ENCODE data around the gene ZNF296. TPM values are rescaled to one million over a fixed set of nuclear protein-coding genes. Genes with fewer than 3 reads are reported as not detected.

Gene ZNF296
- total and polyA plus RNA-seq, 2 of the 8 experiments (the other 6 are each of a cell fraction or from before 2014, with no cell fraction given): 2.7 to 7.5 TPM

DNA sequence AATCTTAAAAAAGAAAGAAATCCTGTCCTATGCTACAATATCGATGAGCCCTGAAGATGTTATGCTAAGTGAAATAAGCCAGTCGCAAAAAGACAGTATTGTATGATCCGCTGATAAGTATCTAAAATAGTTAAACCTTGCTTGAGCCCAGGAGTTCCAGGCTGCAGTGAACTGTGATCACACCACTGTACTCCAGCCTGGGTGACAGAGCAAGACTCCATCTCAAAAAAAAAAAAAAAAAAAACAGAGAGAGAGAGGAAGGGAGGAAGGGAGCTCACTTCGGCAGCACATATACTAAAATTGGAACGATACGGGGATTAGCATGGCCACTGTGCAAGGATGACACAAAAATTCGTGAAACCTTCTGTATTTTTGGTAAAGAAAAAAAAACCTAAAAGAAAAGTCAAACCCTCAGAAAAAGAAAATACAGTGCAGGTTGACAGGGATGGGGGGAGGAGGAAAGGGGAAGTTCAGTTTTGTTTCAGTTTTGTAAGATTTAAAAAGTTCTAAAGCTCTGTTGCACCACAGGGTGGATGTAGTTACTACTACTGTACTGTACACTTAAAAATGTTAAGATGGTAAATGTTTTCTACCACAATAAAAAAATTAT, 29.0 kb downstream of the ZNF296 start:
- Histone ChIP-seq H2BK120ac (replicated peaks; ENCODE audit: low read depth, low read length) (no peak overlapping the region), H3K56ac (replicated peaks; ENCODE audit: insufficient read length, low read depth, low read length) (no peak overlapping the region), H3K79me2 (ENCODE audit: control insufficient read depth in 1 of 2, insufficient read depth in 2 of 2, low read length in 2 of 2) (peaks cover 0 to 54% of the 10 kb centered on the region in 2 experiments; a peak in 2 of 4 replicates), H3K27ac (ENCODE audit: low read depth, low read length) (no peak overlapping the region), H4K5ac (ENCODE audit: insufficient read length, low read depth, low read length) (no peak overlapping the region), H4K20me1 (replicated peaks in 1 of 2; ENCODE audit: control insufficient read depth in 1 of 2, insufficient read depth in 2 of 2, low read length in 2 of 2) (peaks cover 17% of the 10 kb centered on the region in 2 experiments), H3K18ac (ENCODE audit: extremely low read depth, low read length) (no peak overlapping the region), H3K23ac (ENCODE audit: insufficient read length) (no peak overlapping the region), H3K9me3 (ENCODE audit: insufficient read depth in 2 of 2, low read depth in 1 of 2, low read length in 1 of 2) (no peaks in the 10 kb centered on the region), H3K14ac (ENCODE audit: insufficient read length) (no peak overlapping the region), H2BK5ac (ENCODE audit: low read depth, low read length) (no peak overlapping the region), H3K27me3 (replicated peaks in 1 of 4; ENCODE audit: control insufficient read depth in 3 of 4, extremely low read depth in 1 of 4, insufficient read depth in 3 of 4, low read length in 3 of 4) (no peaks in the 10 kb centered on the region), H3K9ac (replicated peaks in 1 of 4; ENCODE audit: extremely low read depth in 1 of 4, low read depth in 3 of 4, low read length in 3 of 4) (no peak overlapping the region), H3K4me3 (ENCODE audit: extremely low read depth in 1 of 4, insufficient read depth in 2 of 4, low read depth in 3 of 4, low read length in 4 of 4) (no peak overlapping the region), H2BK12ac (ENCODE audit: low read depth, low read length) (no peak overlapping the region), H3K36me3 (ENCODE audit: control insufficient read depth in 2 of 4, insufficient read depth in 4 of 4, low read length in 3 of 4) (peaks cover 4 to 33% (median 17%) of the 10 kb centered on the region in 4 experiments; a peak in 7 of 8 replicates), H2BK15ac (ENCODE audit: low read length) (no peak overlapping the region), H2AFZ (ENCODE audit: low read length) (no peak overlapping the region), H4K91ac (replicated peaks; ENCODE audit: insufficient read length, low read length) (no peak overlapping the region), H2BK20ac (ENCODE audit: low read length) (no peak overlapping the region), H3K4me2 (ENCODE audit: insufficient read depth in 1 of 2, low read depth in 2 of 2, low read length in 2 of 2) (no peak overlapping the region), H3K23me2 (ENCODE audit: low read depth, low read length) (no peaks in the 10 kb centered on the region), H3K4me1 (replicated peaks in 1 of 4; ENCODE audit: control insufficient read depth in 3 of 4, insufficient read depth in 4 of 4, low read length in 3 of 4) (no peaks in the 10 kb centered on the region), H4K8ac (ENCODE audit: extremely low read depth, insufficient read depth, low read length) (no peak overlapping the region), H3K79me1 (ENCODE audit: low read depth, low read length) (peaks cover 11% of the 10 kb centered on the region), H3K4ac (replicated peaks; ENCODE audit: insufficient read length, low read depth, low read length) (no peak overlapping the region), H2AK5ac (ENCODE audit: low read depth, low read length) (no peak overlapping the region)
- WGBS, 2 experiments (ENCODE audit: extremely low coverage in 1 of 2, insufficient coverage in 1 of 2, insufficient read length in 1 of 2, insufficient replicate concordance in 2 of 2, low coverage in 1 of 2, low lambda C conversion rate in 2 of 2, missing lambda C conversion rate in 1 of 2): 92% methylated on average over 4 of the region's 7 CpGs; no CpG with 5 or more reads in 1 of the 2 experiments
- ChIA-PET POLR2A (ENCODE audit: partially characterized antibody) (interaction anchor here (0.6 to 1.2 kb wide), 5 partner anchors 9 to 220 kb away, joined by 3 read pairs; partner anchors contain the start of genes APOE, BLOC1S3 and CLASRP), CTCF (ENCODE audit: partially characterized antibody) (interaction anchor here (9.7 kb wide), 1 partner anchor 11 kb away, joined by 85 read pairs; no protein-coding TSS in a partner anchor)
- no peak for DNase-seq (ENCODE audit: low read depth in 1 of 2, low spot score in 2 of 2)
- FAIRE-seq: no peak
- no peak for TF ChIP-seq SP2 (IDR thresholded peaks at IDR 0.05; ENCODE audit: low read length)
- TF ChIP-seq SAP30 (IDR thresholded peaks at IDR 0.05; ENCODE audit: insufficient read depth, insufficient replicate concordance, low read length): no peak
- TF ChIP-seq POU5F1 (IDR thresholded peaks at IDR 0.05; ENCODE audit: low read depth, low read length): no peak
- TF ChIP-seq KDM1A (IDR thresholded peaks at IDR 0.05; ENCODE audit: borderline replicate concordance, low read length): no peak
- no peak for TF ChIP-seq SIX5 (IDR thresholded peaks at IDR 0.05; ENCODE audit: low read depth, low read length)
- TF ChIP-seq GTF2F1 (IDR thresholded peaks at IDR 0.05; ENCODE audit: borderline replicate concordance, low read depth, low read length): no peak
- TF ChIP-seq TCF12 (IDR thresholded peaks at IDR 0.05; ENCODE audit: low read depth, low read length): no peak
- no peak for TF ChIP-seq ASH2L (IDR thresholded peaks at IDR 0.05; ENCODE audit: low read length)
- no peak for TF ChIP-seq SIN3A (conservative IDR thresholded peaks at IDR 0.05 in 1 of 2, IDR thresholded peaks at IDR 0.05 in 1 of 2; ENCODE audit: low read depth in 1 of 2, low read length in 2 of 2)
- no peak for TF ChIP-seq POLR2AphosphoS5 (IDR thresholded peaks at IDR 0.05; ENCODE audit: low read depth, low read length)
- TF ChIP-seq MAFK (IDR thresholded peaks at IDR 0.05; ENCODE audit: low read depth, low read length): no peak
- TF ChIP-seq HDAC6 (IDR thresholded peaks at IDR 0.05; ENCODE audit: low read depth, low read length): no peak
- TF ChIP-seq NRF1 (IDR thresholded peaks at IDR 0.05; ENCODE audit: low read depth, low read length): no peak
- no peak for TF ChIP-seq EP300 (IDR thresholded peaks at IDR 0.05; ENCODE audit: borderline replicate concordance in 1 of 2, low read depth in 2 of 2, low read length in 2 of 2)

Data from H1 (cell line).